Hepatocyte (in vitro differentiated cells): Measurements from ENCODE around the gene CWH43. TPM values are rescaled to one million over a fixed set of nuclear protein-coding genes. Genes with fewer than 3 reads are reported as not detected.

Experiments used
- DNase-seq: peaks from one replicate; pipeline ENCODE4 v3.0.0-alpha.2; 2016; ENCODE audit warnings: low spot score
- H2AFZ ChIP-seq: fragments of 200-600 bp; sonication (generic); 2 replicates; pipeline ENCODE4 v1.6.0; 2016; ENCODE audit warnings: antibody characterized with exemption, mild to moderate bottlenecking
- H3K27ac ChIP-seq: fragments of 200-600 bp; sonication (generic); 2 replicates; pipeline ENCODE4 v1.5.1; 2016; ENCODE audit warnings: mild to moderate bottlenecking
- H3K27me3 ChIP-seq: fragments of 200-600 bp; sonication (generic); 2 replicates; pipeline ENCODE4 v1.6.1; 2016
- H3K36me3 ChIP-seq: fragments of 200-600 bp; sonication (generic); replicated peaks from 2 replicates; pipeline ENCODE4 v1.5.1; 2016; ENCODE audit warnings: low read depth; ENCODE audit not compliant: insufficient read depth
- H3K4me1 ChIP-seq: fragments of 200-600 bp; sonication (generic); 2 replicates; pipeline ENCODE4 v1.5.1; 2016; ENCODE audit warnings: mild to moderate bottlenecking, moderate library complexity; ENCODE audit not compliant: insufficient read depth
- H3K4me2 ChIP-seq: fragments of 200-600 bp; sonication (generic); 2 replicates; pipeline ENCODE4 v1.6.0; 2016
- H3K4me3 ChIP-seq: fragments of 200-600 bp; sonication (generic); 2 replicates; pipeline ENCODE4 v1.5.1; 2016; ENCODE audit warnings: mild to moderate bottlenecking
- H3K79me2 ChIP-seq: fragments of 200-600 bp; sonication (generic); 2 replicates; pipeline ENCODE4 v1.6.0; 2017; ENCODE audit warnings: mild to moderate bottlenecking
- H3K9me2 ChIP-seq: fragments of 200-600 bp; sonication (generic); replicated peaks from 2 replicates; pipeline ENCODE4 v1.6.0; 2017; ENCODE audit warnings: mild to moderate bottlenecking; ENCODE audit not compliant: insufficient read depth
- H3K9me3 ChIP-seq: fragments of 200-600 bp; sonication (generic); 2 replicates; pipeline ENCODE4 v1.5.1; 2016; ENCODE audit warnings: low read depth, mild to moderate bottlenecking
- H4K20me1 ChIP-seq: fragments of 200-600 bp; sonication (generic); 2 replicates; pipeline ENCODE4 v1.6.0; 2016; ENCODE audit warnings: mild to moderate bottlenecking; ENCODE audit not compliant: insufficient read depth, poor library complexity, severe bottlenecking
- EZH2 ChIP-seq: fragments of 200-600 bp; sonication (generic); IDR thresholded peaks from 2 replicates; pipeline ENCODE4 v1.6.1; 2016; ENCODE audit warnings: antibody characterized with exemption, mild to moderate bottlenecking, borderline replicate concordance
- EZH2phosphoT487 ChIP-seq: fragments of 200-600 bp; sonication (generic); IDR thresholded peaks from one replicate; pipeline ENCODE4 v1.6.1; 2018; ENCODE audit warnings: antibody characterized with exemption, mild to moderate bottlenecking, low read depth, moderate library complexity; ENCODE audit not compliant: unreplicated experiment, severe bottlenecking
- WGBS: methylation state at CpG from one replicate; pipeline ENCODE4 v1.1.6; 2016; ENCODE audit warnings: low lambda C conversion rate; ENCODE audit errors: missing lambda C conversion rate; 5-methylcytosine and 5-hydroxymethylcytosine counted together
- polyA plus RNA-seq: library from polyadenylated mRNA; unstranded; fragments of >200 nt; fragmentation: Nextera tagmentation; extraction: Ambion mirVana; gene quantifications from 2 replicates; pipeline ENCODE4 v1.2.1, GENCODE V29; 2016
- total RNA-seq: library from RNA; depleted of rRNA; stranded (reverse); fragments of >200 nt; gene quantifications from 2 replicates; pipeline ENCODE4 v1.2.3, GENCODE V29; 2014
- TF ChIP-seq, protein P1 (sequence below): fragments of 200-600 bp; sonication (generic); IDR thresholded peaks from 2 replicates; pipeline ENCODE4 v1.5.1; 2016; ENCODE audit warnings: antibody characterized with exemption, mild to moderate bottlenecking; ENCODE audit not compliant: poor library complexity

The CWH43 gene
- total and polyA plus RNA-seq, 2 experiments from 2014 or later = not detected

DNA sequence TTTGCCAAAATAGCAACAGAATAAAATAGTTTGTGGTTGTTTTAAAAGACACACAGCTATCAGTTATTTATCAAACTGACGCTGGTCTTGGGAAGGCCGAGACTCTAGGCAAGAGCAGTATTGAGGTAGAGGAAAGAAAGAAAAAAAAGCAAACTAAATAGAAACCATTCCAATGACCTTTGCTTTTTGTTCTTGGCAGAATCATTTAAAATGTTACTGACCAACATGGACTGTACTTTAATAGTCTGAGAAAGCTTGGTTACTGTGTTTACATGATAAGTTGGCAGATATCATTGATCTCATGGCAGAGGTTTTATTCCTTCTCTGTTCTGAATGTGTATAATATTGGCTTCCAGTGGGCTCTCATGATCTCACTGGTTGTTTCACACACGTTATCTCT lies 11.9 kb downstream of the CWH43 start:
- no peak for DNase-seq
- Histone ChIP-seq H3K36me3 (no peaks in the 10 kb centered on the region), H3K4me2 (no peak overlapping the region), H3K79me2 (no peaks in the 10 kb centered on the region), H2AFZ (no peak overlapping the region), H4K20me1 (no peaks in the 10 kb centered on the region), H3K9me2 (no peaks in the 10 kb centered on the region), H3K9me3 (no peaks in the 10 kb centered on the region), H3K27me3 (no peaks in the 10 kb centered on the region), H3K27ac (no peak overlapping the region), H3K4me1 (no peaks in the 10 kb centered on the region), H3K4me3 (no peak overlapping the region)
- 60% methylated on average over 3 of the region's 3 CpGs for WGBS
- TF ChIP-seq EZH2phosphoT487 (no peak), EZH2 (no peak)
- TF ChIP-seq, protein P1, sequence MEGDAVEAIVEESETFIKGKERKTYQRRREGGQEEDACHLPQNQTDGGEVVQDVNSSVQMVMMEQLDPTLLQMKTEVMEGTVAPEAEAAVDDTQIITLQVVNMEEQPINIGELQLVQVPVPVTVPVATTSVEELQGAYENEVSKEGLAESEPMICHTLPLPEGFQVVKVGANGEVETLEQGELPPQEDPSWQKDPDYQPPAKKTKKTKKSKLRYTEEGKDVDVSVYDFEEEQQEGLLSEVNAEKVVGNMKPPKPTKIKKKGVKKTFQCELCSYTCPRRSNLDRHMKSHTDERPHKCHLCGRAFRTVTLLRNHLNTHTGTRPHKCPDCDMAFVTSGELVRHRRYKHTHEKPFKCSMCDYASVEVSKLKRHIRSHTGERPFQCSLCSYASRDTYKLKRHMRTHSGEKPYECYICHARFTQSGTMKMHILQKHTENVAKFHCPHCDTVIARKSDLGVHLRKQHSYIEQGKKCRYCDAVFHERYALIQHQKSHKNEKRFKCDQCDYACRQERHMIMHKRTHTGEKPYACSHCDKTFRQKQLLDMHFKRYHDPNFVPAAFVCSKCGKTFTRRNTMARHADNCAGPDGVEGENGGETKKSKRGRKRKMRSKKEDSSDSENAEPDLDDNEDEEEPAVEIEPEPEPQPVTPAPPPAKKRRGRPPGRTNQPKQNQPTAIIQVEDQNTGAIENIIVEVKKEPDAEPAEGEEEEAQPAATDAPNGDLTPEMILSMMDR = no peak

DNA sequence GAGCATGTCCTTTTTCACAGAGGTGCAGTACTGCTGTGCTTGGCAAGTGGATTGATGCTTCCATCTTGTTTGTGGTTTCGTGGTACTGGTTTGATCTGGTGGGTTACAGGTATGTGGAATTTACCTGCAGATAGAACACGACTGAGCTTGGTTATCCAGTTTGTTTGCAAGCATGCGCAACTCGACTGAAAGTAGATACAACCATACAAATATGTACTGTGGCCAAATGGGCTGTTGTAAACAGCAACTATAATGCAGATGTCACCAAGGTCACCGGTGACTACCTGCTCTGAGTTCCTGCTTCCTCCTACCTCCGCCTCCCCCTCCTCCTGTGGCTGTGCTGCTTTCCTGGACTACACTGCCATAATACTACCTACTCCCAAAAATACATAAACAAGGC lies 12.4 kb downstream of the CWH43 start:
- Histone ChIP-seq H3K9me3 (no peaks in the 10 kb centered on the region), H3K27me3 (no peaks in the 10 kb centered on the region), H3K27ac (no peak overlapping the region), H3K36me3 (no peaks in the 10 kb centered on the region), H4K20me1 (no peaks in the 10 kb centered on the region), H3K4me2 (no peak overlapping the region), H3K4me3 (no peak overlapping the region), H3K79me2 (no peaks in the 10 kb centered on the region), H3K4me1 (no peaks in the 10 kb centered on the region), H2AFZ (no peak overlapping the region), H3K9me2 (no peaks in the 10 kb centered on the region)
- 71% methylated on average over 6 of the region's 6 CpGs for WGBS
- TF ChIP-seq, protein P1 = no peak
- TF ChIP-seq EZH2phosphoT487 (no peak), EZH2 (no peak)
- DNase-seq = no peak

DNA sequence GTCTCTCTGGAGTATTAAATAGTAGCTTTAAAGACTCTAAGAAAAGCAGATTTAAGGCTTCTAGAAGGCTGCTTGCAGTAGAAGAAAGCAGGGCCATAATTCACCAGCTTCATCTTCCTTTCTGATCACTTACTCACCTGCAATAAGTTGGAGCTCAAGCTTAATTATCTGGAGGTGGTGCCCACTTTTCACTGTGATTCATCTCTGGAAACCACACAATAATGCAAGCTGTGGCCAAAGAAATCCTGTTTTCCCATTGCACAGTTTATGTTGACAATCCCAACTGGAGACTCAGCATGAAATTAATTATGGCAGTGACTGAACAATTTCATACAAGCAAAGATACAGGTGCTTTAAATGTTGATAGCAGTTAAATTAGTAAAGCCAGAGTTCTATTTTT lies 14.7 kb downstream of the CWH43 start:
- H3K4me1 ChIP-seq = no peaks in the 10 kb centered on the region
- H4K20me1 ChIP-seq = no peaks in the 10 kb centered on the region
- H3K4me3 ChIP-seq = no peak overlapping the region
- H3K27ac ChIP-seq = no peak overlapping the region
- no peaks in the 10 kb centered on the region for H3K36me3 ChIP-seq
- no peaks in the 10 kb centered on the region for H3K79me2 ChIP-seq
- no peaks in the 10 kb centered on the region for H3K9me3 ChIP-seq
- no peak overlapping the region for H2AFZ ChIP-seq
- no peak for DNase-seq
- TF ChIP-seq EZH2phosphoT487 (no peak), EZH2 (no peak)
- TF ChIP-seq, protein P1 = no peak
- no peaks in the 10 kb centered on the region for H3K27me3 ChIP-seq
- no peaks in the 10 kb centered on the region for H3K9me2 ChIP-seq
- H3K4me2 ChIP-seq = no peak overlapping the region

DNA sequence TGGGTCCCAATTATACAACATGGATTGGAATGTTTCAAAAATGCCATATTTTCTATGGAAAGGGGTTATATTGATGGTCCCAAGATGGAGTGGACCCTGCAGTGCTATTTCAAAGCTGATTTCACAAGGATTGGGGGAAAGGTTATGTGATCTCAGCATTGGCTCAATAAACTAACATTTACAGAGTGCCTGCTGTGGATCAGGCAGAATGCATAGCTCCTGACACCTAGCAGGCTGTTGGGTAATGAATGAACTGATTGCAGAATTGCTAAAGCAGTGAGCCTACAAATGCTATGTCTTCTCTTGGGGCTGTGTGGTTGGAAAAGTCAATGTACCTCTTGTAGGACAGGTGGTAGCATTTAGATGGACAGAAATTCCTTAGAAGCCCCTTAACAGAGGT lies 16.9 kb downstream of the CWH43 start:
- H3K9me2 ChIP-seq = no peaks in the 10 kb centered on the region
- H4K20me1 ChIP-seq = no peaks in the 10 kb centered on the region
- no peaks in the 10 kb centered on the region for H3K9me3 ChIP-seq
- H2AFZ ChIP-seq = no peak overlapping the region
- TF ChIP-seq, protein P1 = no peak
- no peak for TF ChIP-seq EZH2
- no peak for TF ChIP-seq EZH2phosphoT487
- no peaks in the 10 kb centered on the region for H3K27me3 ChIP-seq
- H3K4me1 ChIP-seq = no peaks in the 10 kb centered on the region
- H3K79me2 ChIP-seq = no peaks in the 10 kb centered on the region
- H3K4me2 ChIP-seq = no peak overlapping the region
- no peak for DNase-seq
- no peak overlapping the region for H3K27ac ChIP-seq
- H3K36me3 ChIP-seq = no peaks in the 10 kb centered on the region
- H3K4me3 ChIP-seq = no peak overlapping the region
